ENCODE measurements around the gene HUWE1. TPM values are rescaled to one million over a fixed set of nuclear protein-coding genes. Genes with fewer than 3 reads are reported as not detected.

Gene HUWE1
- total RNA-seq, 1 experiment from 2014 or later, result 277 TPM

GRCh38 chrX:53561912-53562311 is 124.6 kb downstream of the HUWE1 start:
- no peaks in the 10 kb centered on the region for H3K9me3 Mint-ChIP-seq
- ChIA-PET CTCF (no interaction called here), POLR2A (no interaction called here)
- no peak overlapping the region for H3K27ac Mint-ChIP-seq
- DNase-seq (ENCODE audit: low spot score) (no peak), ATAC-seq (no peak)
- no peaks in the 10 kb centered on the region for H3K27me3 Mint-ChIP-seq (ENCODE audit: low read depth)
- no peak for TF ChIP-seq ATF6 (CRISPR knock-in tag; IDR thresholded peaks at IDR 0.05)
- TF ChIP-seq ZNF281 (CRISPR knock-in tag; IDR thresholded peaks at IDR 0.05), result no peak
- TF ChIP-seq ZMAT4 (CRISPR knock-in tag; IDR thresholded peaks at IDR 0.05), result no peak
- TF ChIP-seq ERG (CRISPR knock-in tag; IDR thresholded peaks at IDR 0.05), result no peak
- TF ChIP-seq OVOL2 (CRISPR knock-in tag; IDR thresholded peaks at IDR 0.05; ENCODE audit: borderline replicate concordance), result no peak
- no peak for TF ChIP-seq FOXP1 (CRISPR knock-in tag; IDR thresholded peaks at IDR 0.05; ENCODE audit: borderline replicate concordance)
- no peak for TF ChIP-seq ZNF138 (CRISPR knock-in tag; conservative IDR thresholded peaks at IDR 0.05)
- no peak for TF ChIP-seq JAZF1 (CRISPR knock-in tag; IDR thresholded peaks at IDR 0.05)
- no peak for TF ChIP-seq ZNF219 (CRISPR knock-in tag; IDR thresholded peaks at IDR 0.05; ENCODE audit: borderline replicate concordance)
- no peak for TF ChIP-seq NFYB (CRISPR knock-in tag; conservative IDR thresholded peaks at IDR 0.05; ENCODE audit: low read depth)
- TF ChIP-seq RELA (CRISPR knock-in tag; IDR thresholded peaks at IDR 0.05; ENCODE audit: borderline replicate concordance), result no peak
- TF ChIP-seq TCF7 (CRISPR knock-in tag; IDR thresholded peaks at IDR 0.05; ENCODE audit: low read depth), result no peak
- no peak for TF ChIP-seq SMAD4 (CRISPR knock-in tag; IDR thresholded peaks at IDR 0.05)
- TF ChIP-seq ZBTB43 (CRISPR knock-in tag; IDR thresholded peaks at IDR 0.05), result no peak
- no peak for TF ChIP-seq ZNF263 (CRISPR knock-in tag; IDR thresholded peaks at IDR 0.05; ENCODE audit: low read depth)
- no peak for TF ChIP-seq RORB (CRISPR knock-in tag; IDR thresholded peaks at IDR 0.05)
- TF ChIP-seq SMAD3 (CRISPR knock-in tag; IDR thresholded peaks at IDR 0.05; ENCODE audit: borderline replicate concordance), result no peak
- H3K36me3 Mint-ChIP-seq, result peaks cover 87% of the 10 kb centered on the region
- H3K4me1 Mint-ChIP-seq, result no peaks in the 10 kb centered on the region
- no peak overlapping the region for H3K4me3 Mint-ChIP-seq

GRCh38 chrX:53558646-53559045 is 127.9 kb downstream of the HUWE1 start:
- H3K27ac Mint-ChIP-seq, result no peak overlapping the region
- TF ChIP-seq TCF7 (CRISPR knock-in tag; IDR thresholded peaks at IDR 0.05; ENCODE audit: low read depth) (no peak), PRDM15 (CRISPR knock-in tag; IDR thresholded peaks at IDR 0.05) (no peak), ZNF138 (CRISPR knock-in tag; conservative IDR thresholded peaks at IDR 0.05) (no peak), TP53 (CRISPR knock-in tag; IDR thresholded peaks at IDR 0.05) (no peak), IRF2 (CRISPR knock-in tag; IDR thresholded peaks at IDR 0.05; ENCODE audit: borderline replicate concordance, low read depth) (no peak), AR (CRISPR knock-in tag; IDR thresholded peaks at IDR 0.05) (no peak)
- H3K36me3 Mint-ChIP-seq, result peaks cover 91% of the 10 kb centered on the region
- no peaks in the 10 kb centered on the region for H3K9me3 Mint-ChIP-seq
- H3K4me3 Mint-ChIP-seq, result no peak overlapping the region
- DNase-seq (ENCODE audit: low spot score) (no peak), ATAC-seq (no peak)
- ChIA-PET POLR2A (no interaction called here), CTCF (no interaction called here)
- no peaks in the 10 kb centered on the region for H3K4me1 Mint-ChIP-seq
- no peaks in the 10 kb centered on the region for H3K27me3 Mint-ChIP-seq (ENCODE audit: low read depth)
